Adipose tissue (tissue), 3 donors: ENCODE results near the gene OAS2. TPM values are rescaled to one million over a fixed set of nuclear protein-coding genes. Genes with fewer than 3 reads are reported as not detected.
A peak's percentile ranks its signal among the peaks of the same experiment; 100 is the strongest.

ENCODE experiments used
- H3K27ac ChIP-seq: one replicate; pipeline ENCODE4 v1.5.1; 2013; ENCODE audit warnings: low read depth, low read length
- WGBS, 3 donors: extraction: QIAGEN DNeasy Blood & Tissue Kit; methylation state at CpG; one replicate each; pipeline ENCODE4 v1.1.7; 2013; 5-methylcytosine and 5-hydroxymethylcytosine counted together
- polyA plus RNA-seq, 3 donors: library from polyadenylated mRNA; stranded (reverse); fragments of 200-250 nt; gene quantifications; one replicate each; pipeline ENCODE4 v1.2.3, GENCODE V29; 2013
- donor health status: healthy with polysubstance abuse.
- donor health status: Bipolar disorder and iron deficiency.
- donor health status: healthy.

OAS2 gene, protein sequence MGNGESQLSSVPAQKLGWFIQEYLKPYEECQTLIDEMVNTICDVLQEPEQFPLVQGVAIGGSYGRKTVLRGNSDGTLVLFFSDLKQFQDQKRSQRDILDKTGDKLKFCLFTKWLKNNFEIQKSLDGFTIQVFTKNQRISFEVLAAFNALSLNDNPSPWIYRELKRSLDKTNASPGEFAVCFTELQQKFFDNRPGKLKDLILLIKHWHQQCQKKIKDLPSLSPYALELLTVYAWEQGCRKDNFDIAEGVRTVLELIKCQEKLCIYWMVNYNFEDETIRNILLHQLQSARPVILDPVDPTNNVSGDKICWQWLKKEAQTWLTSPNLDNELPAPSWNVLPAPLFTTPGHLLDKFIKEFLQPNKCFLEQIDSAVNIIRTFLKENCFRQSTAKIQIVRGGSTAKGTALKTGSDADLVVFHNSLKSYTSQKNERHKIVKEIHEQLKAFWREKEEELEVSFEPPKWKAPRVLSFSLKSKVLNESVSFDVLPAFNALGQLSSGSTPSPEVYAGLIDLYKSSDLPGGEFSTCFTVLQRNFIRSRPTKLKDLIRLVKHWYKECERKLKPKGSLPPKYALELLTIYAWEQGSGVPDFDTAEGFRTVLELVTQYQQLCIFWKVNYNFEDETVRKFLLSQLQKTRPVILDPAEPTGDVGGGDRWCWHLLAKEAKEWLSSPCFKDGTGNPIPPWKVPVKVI
- 1 to 10 TPM; 2.2 to 9.4 (median 4.9) TPM for polyA plus RNA-seq

DNA sequence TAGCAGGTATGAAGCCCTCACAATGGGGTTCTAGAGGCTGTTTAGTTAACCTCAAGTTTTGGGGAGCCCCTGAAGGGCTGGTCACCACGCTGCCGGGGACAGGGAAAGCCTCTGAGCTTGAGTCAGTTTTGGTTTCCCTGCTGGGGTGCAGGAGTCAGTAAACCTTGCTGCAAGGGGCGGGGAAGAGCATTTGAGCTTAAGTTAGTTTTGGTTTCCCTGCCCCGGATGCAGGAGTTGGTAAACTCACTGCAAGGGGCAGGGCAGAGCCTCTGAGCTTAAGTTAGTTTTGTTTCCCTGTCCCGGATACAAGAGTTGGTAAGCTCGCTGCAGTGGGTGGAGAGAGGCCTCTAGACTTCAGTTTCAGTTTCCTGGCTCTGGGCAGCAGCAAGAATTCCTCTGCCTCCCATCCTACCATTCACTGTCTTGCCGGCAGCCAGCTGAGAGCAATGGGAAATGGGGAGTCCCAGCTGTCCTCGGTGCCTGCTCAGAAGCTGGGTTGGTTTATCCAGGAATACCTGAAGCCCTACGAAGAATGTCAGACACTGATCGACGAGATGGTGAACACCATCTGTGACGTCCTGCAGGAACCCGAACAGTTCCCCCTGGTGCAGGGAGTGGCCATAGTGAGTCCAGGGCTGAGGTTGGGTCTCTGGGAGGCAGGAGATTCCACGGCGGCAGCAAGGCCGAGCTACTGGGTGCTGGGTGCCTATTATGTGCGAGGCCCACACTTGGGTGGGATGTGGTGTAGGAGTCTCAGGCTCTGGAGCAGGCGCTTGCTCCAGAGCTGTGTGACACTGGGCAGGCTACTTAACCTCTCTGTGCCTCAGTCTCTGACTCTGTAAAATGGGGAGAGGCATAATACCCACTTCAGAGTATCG lies at the start of gene OAS2:
OAS2 (plus strand) TSS at position 357 of the 878 bp plus-strand sequence; CDS start at position 447, 90 bp downstream.
- no peak within 1 kb of the TSS for H3K27ac ChIP-seq
- WGBS, 3 donors: 13 to 45% (median 13%) methylated on average over 19 of the region's 19 CpGs

DNA sequence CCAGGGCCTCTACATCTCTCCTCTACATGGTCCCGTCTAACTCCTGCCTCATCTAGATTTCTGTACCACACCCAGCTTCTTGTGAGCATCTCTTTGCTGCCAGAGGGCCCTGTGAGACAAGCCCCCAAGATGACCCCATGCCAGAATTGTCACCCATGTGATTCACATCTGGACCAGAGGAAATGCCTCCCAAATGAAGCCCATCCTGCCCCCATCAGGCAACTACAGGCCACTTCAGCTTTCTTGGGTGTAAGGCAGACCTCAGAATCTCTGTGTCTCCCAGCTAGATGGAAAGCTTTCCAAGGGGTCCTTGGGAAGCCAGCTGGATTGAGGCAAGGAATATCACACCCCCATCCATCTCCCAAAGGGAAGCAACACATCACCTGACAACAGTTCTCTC lies 49.3 kb upstream of the OAS2 start:
- 82 to 100% (median 85%) methylated on average over 1 of the region's 1 CpG for WGBS, 3 donors
- H3K27ac ChIP-seq: no peak overlapping the region

DNA sequence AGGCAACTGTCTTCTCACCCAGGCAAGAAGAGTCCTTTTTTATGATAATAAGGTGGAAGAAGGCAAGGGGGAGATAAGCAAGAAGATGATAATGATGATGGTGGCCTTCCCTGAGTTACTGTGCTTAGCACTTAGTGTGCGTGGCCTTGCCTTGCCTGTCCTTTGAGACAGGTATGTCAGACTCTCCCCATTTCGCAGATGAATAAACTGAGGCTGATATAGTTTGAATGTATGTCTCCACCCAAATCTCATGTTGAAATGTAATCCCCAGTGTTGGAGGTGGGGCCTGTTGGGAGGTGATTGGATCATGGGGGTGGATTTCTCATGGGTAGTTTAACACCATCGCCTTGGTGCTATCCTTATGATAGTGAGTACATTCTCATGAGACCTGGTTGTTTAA lies 48.6 kb upstream of the OAS2 start:
- H3K27ac ChIP-seq: no peak overlapping the region
- 93 to 97% (median 94%) methylated on average over 3 of the region's 3 CpGs for WGBS, 3 donors

DNA sequence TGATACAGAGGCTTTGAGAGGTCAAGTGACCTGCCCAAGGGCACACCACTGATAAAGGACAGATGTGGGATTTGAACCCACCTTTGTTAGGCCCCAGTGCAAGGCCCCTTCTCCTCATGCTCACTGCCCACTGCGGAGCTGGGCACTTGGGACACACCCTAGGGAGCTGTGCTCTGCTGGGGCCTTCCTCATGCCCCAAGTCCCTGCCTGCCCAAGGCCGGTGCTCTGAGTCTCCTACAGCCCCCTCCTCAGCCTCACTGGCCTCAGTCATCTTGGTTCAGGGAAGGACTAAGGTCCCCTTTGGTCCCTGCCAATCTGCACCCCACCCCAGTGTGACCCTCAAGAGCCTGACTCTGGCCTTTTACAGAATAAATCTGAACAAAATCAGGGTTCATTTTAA lies 48.0 kb upstream of the OAS2 start:
- H3K27ac ChIP-seq: no peak overlapping the region
- 91 to 100% (median 91%) methylated on average over 2 of the region's 2 CpGs for WGBS, 3 donors

DNA sequence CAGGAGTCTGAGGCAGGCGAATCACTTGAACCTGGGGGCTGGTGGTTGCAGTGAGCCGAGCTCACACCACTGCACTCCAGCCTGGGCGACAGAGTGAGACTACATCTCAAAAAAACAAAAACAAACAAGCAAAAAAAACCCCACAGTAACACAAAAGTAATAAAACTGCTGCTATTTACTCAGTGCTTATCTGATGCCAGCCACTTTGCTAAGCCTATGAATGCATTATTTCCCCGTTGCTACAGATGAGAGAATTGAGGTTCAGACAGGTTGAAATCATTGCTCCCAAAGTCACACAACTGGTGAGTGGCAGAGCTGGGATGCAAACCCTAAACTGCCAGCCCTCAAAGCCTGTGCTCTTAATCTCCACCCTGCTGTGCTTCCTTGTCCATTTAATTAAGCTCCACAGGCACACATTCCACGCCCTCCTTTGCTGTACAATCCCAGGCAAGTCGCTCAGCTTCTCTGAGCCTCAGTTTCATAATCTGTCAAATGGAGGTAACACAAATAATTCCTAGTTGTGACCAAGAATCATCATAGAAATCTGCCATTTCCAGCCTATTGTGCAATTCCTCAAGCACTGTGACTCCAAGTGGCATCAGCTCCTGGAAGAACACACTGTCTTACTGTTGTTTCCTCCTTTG lies 45.7 kb upstream of the OAS2 start:
- WGBS, 3 donors: 58 to 83% (median 70%) methylated on average over 6 of the region's 6 CpGs

DNA sequence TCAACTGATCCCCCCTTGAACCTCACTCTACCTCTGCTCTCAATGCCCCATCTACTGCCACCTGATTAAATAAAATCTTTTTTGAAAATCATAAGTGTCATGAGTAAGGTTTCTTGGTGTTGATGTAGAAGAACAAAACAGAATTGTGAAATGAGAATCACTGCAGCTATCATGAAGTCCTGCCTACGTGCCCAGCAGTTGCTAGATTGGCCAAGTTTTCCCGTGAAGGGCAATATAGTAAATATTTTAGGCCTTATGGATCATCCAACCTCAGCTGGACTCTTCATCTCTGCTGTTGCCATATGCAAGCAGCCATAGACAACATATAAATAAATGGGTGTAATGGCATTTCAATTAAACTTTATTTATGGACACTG lies 45.2 kb upstream of the OAS2 start:
- H3K27ac ChIP-seq: no peak overlapping the region
- 65 to 87% (median 80%) methylated on average over 2 of the region's 2 CpGs for WGBS, 3 donors

More for the DNA sequence above, 45.7 kb upstream of the OAS2 start:
- H3K27ac ChIP-seq: no peak overlapping the region

DNA sequence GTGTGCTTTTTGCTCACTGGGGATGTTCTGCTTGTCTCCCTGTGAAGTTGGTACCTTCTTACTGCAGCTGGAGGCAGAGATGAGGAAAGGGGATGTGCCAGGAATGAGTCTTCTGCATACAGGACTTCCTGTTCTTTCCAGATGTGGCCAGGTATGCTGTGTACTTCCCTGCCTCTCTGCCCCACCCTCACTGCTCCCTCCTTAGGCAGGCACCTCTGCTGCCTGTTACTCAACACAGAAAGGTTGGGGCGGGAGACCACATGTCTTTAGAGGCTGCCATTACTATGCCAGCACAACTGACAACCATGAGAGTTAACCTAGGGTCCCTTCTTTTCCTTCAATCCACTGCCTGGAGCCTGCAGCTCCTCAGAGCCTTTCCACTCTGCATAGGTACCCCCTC lies 42.1 kb upstream of the OAS2 start:
- WGBS, 3 donors: 63 to 81% (median 76%) methylated on average over 1 of the region's 1 CpG
- H3K27ac ChIP-seq: no peak overlapping the region

DNA sequence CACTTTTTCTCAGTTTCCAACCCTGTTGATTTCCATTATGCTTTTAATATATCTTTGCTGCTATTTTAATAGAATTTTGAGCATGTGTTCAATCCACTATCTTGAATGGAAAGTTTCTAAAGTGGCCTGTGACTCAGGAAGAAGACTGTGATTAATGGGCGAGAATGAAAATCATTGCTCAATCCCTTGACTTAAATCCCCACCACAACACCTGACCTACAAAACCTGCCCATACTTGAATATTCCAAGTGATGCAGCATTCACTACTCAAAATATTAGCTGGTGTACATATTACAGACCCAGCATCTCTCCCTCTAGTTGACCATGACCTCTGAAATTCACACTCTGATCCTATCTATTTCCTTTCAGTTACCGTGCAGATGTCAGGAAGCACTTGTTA lies 41.4 kb upstream of the OAS2 start:
- 31 to 59% (median 39%) methylated on average over 2 of the region's 2 CpGs for WGBS, 3 donors
- H3K27ac ChIP-seq: peak overlapping the region; percentile 32

DNA sequence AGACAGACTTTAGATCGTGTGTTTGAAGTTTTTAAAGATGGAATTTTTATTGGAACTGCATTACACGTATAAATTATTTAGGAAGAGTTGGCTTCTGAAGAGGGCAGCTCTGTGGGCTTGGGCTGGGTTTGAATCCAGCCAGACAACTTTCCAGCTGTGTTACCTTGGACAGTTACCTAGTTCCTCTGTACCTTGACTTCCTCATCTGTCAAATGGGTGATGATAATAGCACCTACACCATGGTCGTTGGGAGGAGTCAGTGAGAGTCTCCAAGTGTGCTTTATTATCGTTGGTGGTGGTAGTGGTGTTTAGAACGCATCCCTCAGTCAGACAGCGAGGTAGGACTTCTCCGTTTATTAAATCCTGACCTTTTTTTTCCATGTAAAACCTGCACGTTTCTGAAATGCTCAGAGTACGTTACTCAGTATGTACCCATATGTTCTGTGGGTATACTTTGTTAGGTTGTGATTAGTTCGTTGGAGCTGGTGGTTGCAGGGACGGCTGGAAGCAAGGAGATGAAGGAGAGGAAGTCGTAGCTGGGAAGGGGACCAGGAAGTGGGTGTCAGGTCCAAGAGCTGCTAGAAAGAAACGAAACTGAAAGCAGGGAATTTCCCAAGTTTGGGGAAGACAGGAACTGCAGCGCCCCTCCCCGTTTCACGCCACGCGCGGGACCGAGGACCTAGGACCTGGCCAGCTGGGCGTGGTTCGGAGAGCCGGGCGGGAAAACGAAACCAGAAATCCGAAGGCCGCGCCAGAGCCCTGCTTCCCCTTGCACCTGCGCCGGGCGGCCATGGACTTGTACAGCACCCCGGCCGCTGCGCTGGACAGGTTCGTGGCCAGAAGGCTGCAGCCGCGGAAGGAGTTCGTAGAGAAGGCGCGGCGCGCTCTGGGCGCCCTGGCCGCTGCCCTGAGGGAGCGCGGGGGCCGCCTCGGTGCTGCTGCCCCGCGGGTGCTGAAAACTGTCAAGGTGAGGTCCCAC lies 40.3 kb upstream of the OAS2 start, which contains the start of gene OAS3:
OAS3 (plus strand) TSS at position 734 of the 979 bp plus-strand sequence; CDS start at position 791, 57 bp downstream.
- H3K27ac ChIP-seq: no peak within 1 kb of the TSS
- 6 to 9% (median 7%) methylated on average over 49 to 50 of the region's 50 CpGs for WGBS, 3 donors

DNA sequence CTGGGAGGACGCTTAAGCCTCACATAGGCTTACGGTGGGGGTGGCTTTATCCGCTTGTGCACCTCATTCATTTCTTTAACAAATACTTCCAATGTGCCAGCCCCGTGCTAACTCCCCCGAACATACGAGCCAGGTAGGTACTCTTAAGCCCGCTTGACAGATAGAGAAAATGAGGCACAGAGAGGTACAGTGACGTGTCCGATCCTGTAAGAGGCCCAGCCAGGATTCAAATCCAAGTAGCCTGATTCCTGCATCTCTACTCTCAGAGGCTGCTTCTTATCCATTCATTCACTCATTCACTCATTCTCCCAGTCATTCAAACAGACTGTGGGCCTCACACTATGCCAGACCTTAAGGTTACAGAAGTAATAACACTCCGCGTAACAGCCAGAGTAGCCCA lies 39.6 kb upstream of the OAS2 start:
- no peak overlapping the region for H3K27ac ChIP-seq
- 13 to 19% (median 17%) methylated on average over 11 of the region's 11 CpGs for WGBS, 3 donors

DNA sequence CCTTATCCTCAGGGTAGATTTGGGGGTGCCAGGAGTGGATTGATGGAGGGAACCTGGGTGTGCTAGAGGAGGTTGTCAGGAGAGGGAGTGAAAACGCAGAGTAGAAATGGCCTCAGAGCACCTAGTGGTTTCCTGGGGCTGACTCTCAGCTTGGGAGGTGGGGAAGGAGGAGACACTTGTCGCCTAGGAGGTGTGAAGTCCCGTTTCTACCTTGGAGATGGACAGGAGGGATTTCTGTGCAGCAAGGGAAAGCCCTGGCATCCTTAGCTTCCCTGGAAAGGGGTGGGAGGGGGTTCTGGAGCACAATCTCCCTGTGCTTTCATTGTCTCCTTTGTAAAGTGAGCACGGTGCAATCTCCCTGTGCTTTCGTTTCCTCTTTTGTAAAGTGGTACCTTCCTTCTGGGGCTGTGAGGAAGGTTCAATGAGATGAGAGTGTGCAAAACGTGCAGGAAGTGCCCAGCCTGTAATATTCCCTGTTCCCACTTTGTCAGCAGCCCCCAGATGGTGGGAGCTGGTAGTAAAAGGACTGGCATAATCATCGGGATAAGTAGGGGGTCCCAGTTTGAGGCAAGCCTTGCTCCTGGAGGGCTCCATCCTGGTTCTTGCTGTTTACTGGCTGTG lies 38.4 kb upstream of the OAS2 start:
- no peak overlapping the region for H3K27ac ChIP-seq
- 30 to 67% (median 35%) methylated on average over 7 of the region's 7 CpGs for WGBS, 3 donors

DNA sequence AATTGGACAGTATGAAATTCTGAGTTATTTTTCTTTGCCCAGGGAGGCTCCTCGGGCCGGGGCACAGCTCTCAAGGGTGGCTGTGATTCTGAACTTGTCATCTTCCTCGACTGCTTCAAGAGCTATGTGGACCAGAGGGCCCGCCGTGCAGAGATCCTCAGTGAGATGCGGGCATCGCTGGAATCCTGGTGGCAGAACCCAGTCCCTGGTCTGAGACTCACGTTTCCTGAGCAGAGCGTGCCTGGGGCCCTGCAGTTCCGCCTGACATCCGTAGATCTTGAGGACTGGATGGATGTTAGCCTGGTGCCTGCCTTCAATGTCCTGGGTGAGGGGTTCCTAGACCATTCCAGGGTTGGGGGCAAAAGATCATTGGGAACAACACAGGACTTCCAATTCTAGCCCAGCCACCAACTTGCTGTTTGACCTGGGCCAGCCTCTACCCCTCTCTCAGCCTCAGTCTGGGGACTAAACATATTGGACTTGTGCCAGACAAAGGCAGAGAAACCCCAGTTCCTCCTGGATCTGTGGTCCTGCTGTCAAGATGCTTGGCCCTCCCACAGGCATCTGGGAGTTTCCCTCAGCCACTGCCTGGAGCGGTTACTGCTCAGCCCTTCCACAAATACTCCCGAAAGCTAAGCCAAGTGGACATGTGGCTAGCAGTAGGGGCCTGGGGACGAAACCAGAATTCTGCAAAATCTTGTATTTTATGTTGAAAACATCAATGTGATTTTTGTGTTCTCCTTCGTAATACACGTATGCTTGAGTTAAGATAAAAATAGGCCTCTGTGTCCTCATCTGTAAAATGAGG lies 36.6 kb upstream of the OAS2 start:
- 88 to 92% (median 92%) methylated on average over 16 of the region's 16 CpGs for WGBS, 3 donors
- H3K27ac ChIP-seq: no peak overlapping the region

DNA sequence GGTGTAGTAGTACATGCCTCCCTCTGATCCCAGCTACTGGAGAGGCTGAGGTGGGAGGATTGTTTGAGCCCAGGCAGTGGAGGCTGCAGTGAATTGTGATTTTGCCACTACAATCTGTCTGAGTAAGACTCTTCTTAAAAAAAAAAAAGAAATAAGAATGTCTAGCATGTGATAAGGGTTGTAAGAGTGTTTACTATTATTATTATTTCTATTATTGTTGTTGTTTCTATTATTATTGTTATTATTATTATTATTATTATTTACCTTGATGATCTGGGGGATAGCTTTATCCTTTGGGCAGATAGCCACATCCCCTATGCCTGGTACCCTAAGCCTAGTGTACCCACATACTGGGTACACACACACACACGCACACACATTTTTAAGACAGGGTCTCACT lies 35.7 kb upstream of the OAS2 start:
- WGBS, 3 donors: 96 to 100% (median 100%) methylated on average over 1 of the region's 1 CpG
- no peak overlapping the region for H3K27ac ChIP-seq

DNA sequence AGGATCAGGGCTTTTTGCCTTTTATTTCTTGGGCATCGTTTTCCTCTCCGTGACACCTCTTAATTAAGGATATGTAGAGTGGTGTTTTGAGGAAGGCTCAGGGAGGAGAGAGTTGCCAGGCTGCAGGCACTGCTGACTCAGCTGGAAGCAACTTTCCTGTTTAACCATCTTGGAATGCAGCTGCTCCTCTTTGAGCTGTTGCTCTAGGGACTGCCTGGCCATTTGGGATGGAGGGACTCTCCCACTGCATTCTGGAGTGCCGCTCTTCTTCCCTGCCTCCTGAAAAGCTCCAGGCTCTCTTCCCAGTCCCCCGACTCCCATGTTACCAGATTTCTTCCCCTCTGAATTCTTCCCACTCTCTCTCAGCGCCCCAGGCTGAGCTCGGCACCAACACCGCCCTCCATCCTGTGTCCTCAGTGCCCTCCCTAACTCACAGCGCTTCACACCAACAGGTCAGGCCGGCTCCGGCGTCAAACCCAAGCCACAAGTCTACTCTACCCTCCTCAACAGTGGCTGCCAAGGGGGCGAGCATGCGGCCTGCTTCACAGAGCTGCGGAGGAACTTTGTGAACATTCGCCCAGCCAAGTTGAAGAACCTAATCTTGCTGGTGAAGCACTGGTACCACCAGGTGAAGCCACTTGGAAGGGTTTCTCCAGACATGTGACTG lies 34.2 kb upstream of the OAS2 start:
- WGBS, 3 donors: 90 to 95% (median 93%) methylated on average over 15 of the region's 15 CpGs
- H3K27ac ChIP-seq: no peak overlapping the region

DNA sequence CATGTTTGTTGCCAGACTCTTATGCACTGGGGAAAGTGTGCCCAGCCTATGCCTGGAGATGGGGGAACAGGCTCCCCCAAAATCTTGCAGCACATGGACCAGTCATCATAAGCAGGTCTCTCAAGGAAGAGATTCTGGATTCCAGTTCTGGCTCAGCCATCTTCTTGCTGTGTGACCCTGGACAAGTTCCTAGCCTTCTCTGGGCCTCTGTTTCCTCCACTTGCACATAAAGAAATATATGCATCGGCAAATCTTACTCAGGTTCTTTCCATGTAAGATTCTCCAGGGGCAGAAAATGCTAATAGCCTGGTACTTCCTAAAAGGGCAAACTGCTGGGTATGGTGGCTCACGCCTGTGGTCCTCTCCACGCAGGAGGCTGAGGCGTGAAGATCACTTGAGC lies 32.8 kb upstream of the OAS2 start:
- no peak overlapping the region for H3K27ac ChIP-seq
- WGBS, 3 donors: 95 to 98% (median 98%) methylated on average over 4 of the region's 4 CpGs
